ENCODE results near the gene STX16.

The STX16 gene

DNA sequence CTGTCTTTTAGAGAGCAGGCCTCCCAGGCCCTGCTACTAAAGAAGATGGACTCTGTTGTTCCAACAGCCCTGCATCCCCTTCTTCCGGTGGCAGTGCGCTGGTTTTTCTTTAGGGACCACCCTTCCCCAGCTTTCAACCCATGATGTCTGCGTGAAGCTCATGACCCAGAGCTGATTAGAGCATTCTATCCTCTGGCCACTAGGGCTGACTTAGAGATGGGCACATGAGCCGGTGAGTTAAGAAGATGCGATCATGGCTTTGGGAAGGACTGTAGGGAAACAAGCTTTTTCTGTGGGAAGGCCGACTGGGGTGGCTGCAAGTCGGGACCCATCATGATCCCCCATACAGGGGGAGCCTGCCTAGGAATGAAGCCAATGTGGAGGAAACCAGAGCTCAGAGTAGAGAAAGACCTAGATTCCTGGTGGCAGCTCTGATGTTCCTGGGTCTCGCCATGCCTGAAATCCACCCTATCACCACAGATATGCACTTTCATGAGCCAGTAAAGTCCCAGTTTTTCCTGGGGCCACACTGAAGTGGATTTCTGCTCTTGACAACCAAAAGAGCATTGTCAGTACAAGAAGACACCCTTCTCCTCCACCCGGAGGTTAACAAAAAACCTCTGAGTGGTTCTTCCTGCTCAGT lies 29.1 kb upstream of the STX16 start:
- TF ChIP-seq CEBPB (IDR thresholded peaks at IDR 0.05) = no peak

DNA sequence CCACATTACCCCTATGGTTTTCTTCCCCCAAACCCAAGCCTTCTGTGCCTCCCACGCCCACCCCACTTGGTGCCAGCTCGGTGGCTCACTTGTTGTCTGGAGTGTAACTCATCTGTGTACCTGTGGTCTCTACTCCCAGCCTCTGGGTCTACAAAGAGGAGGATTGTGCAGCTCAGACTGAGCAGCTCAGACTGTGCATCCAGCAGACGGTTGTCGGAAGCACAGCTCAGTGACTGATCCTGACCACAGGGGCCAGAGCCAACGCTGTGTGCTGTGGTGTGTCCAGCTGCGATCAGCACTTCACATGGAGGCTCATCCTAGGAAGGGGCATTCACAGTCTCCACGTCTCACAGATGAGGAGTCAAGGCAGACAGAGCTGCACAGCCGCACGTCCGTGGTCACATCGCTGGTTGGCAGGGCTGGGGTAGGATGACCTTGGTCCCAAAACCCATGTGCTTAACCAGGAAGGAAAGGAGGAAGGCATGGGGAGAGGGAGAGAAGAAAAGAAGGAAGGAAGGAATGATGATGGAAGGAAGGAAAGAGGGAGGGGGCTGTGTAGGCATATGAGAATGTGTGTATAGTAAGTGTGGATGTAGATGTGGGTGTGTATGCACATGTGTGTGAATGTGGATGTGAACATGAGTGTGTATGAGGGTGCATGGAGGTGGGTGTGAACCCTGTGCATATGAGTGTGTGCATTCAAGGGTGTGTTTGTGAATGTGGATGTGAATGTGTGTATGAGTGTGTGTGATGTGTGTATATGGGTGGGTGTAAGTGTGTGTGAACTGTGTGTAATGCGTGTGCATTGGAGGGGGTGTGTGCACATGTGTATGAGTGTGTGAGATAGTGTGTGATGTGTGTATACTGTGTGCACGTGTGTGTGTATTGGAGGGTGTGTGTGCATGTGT lies 28.2 kb upstream of the STX16 start:
- TF ChIP-seq USF1 (IDR thresholded peaks at IDR 0.05) (no peak), ZBTB7A (IDR thresholded peaks at IDR 0.05; ENCODE audit: low read depth) (no peak), CREB1 (IDR thresholded peaks at IDR 0.05; ENCODE audit: low read depth) (no peak), YY1 (IDR thresholded peaks at IDR 0.05; ENCODE audit: low read depth) (no peak)
- TF ChIP-seq, protein P1, sequence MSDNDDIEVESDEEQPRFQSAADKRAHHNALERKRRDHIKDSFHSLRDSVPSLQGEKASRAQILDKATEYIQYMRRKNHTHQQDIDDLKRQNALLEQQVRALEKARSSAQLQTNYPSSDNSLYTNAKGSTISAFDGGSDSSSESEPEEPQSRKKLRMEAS (IDR thresholded peaks at IDR 0.05) = no peak

DNA sequence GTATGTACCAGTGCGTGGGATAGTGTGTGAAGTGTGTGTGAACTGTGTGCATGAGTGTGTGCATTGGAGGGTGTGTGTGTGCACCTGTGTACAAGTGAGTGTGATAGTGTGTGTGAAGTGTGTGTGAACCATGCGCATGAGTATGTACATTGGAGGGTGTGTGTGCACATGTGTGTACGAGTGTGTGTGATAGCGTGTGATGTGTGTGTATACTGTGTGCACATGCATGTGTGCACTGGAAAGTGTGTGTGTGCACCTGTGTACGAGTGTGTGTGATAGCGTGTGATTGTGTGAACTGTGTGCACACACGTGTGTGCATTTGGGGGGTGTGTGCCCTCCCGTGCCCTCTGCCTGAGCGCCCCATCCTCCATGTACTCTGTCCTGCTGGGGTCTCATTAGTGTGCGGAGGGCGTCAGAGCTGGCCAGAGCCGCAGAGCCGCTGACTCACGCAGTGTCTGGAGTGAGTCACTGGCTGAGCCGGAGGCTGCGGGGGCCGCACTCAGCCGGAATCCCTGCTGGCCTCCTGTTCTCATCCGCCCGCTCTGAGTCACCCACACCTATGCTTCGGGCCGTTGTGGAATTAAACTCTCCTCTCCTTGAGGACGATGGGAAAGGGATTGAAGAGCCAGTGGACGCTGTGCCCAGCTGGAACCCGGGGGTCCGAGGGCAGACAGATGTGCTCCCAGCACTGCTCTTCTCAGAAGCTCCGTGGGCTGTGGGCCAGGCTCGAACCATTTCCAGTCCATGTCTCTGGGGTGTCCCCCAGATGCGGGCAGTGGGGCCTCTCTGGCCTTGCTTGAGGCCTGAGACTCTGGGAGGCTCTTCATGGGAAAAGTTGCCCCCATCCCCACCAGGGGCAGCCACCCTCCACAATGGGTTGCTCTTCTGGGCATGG lies 27.3 kb upstream of the STX16 start:
- TF ChIP-seq ZBTB7A (IDR thresholded peaks at IDR 0.05; ENCODE audit: low read depth) = peak; percentile 57; the same call in 1 of the 2 replicates
- peak; percentile 84 for TF ChIP-seq EP300 (IDR thresholded peaks at IDR 0.05; ENCODE audit: borderline replicate concordance)
- TF ChIP-seq TEAD4 (IDR thresholded peaks at IDR 0.05) = no peak
- TF ChIP-seq, protein P1 (IDR thresholded peaks at IDR 0.05) = peak; percentile 77
- peak; percentile 52; the same call in 1 of the 2 replicates for TF ChIP-seq NFIC (IDR thresholded peaks at IDR 0.05)
- no peak for TF ChIP-seq YY1 (IDR thresholded peaks at IDR 0.05; ENCODE audit: low read depth)
- no peak for TF ChIP-seq CEBPB (IDR thresholded peaks at IDR 0.05)
- peak; percentile 82 for TF ChIP-seq TCF12 (IDR thresholded peaks at IDR 0.05; ENCODE audit: low read depth)
- peak; percentile 65 for TF ChIP-seq EGR1 (IDR thresholded peaks at IDR 0.05)
- no peak for TF ChIP-seq USF1 (IDR thresholded peaks at IDR 0.05)

- TF ChIP-seq YY1 (IDR thresholded peaks at IDR 0.05; ENCODE audit: low read depth) (no peak), CREB1 (IDR thresholded peaks at IDR 0.05; ENCODE audit: low read depth) (no peak), TAF1 (IDR thresholded peaks at IDR 0.05; ENCODE audit: low read depth) (no peak), ZBTB7A (IDR thresholded peaks at IDR 0.05; ENCODE audit: low read depth) (no peak), TEAD4 (IDR thresholded peaks at IDR 0.05) (no peak), USF1 (IDR thresholded peaks at IDR 0.05) (no peak), FOXM1 (IDR thresholded peaks at IDR 0.05; ENCODE audit: borderline replicate concordance, low read depth) (no peak), EP300 (IDR thresholded peaks at IDR 0.05; ENCODE audit: borderline replicate concordance) (no peak), TCF12 (IDR thresholded peaks at IDR 0.05; ENCODE audit: low read depth) (no peak), CEBPB (IDR thresholded peaks at IDR 0.05) (no peak), REST (IDR thresholded peaks at IDR 0.05; ENCODE audit: low read depth) (no peak), EGR1 (IDR thresholded peaks at IDR 0.05) (no peak), RAD21 (IDR thresholded peaks at IDR 0.05; ENCODE audit: low read depth) (no peak), NFIC (IDR thresholded peaks at IDR 0.05) (no peak)
- TF ChIP-seq, protein P1 (IDR thresholded peaks at IDR 0.05) = no peak
These were observed 26.4 kb upstream of the STX16 start for GRCh38 chr20:58624687-58625086.

DNA sequence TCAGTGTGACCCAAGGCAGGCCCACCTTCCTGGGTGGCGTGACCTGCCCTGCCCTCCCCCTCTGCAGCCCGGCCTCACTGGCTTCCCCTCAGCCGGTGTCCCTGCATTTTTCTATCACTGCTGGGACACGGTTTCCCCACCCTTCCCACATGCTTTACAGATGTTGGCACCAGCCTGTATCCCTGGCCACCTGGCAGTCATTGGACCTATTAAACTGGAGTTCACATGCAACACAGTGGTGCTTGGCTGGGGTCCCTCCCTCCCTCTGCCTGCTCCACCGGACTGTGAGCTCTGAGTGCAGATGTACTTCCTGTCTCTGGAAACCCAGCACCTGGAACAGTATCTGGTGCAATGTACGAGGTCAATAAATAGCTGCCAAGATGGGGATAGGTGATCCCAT lies 25.5 kb upstream of the STX16 start:
- TF ChIP-seq EP300 (IDR thresholded peaks at IDR 0.05; ENCODE audit: borderline replicate concordance) (no peak), RAD21 (IDR thresholded peaks at IDR 0.05; ENCODE audit: low read depth) (no peak), ZBTB7A (IDR thresholded peaks at IDR 0.05; ENCODE audit: low read depth) (no peak), TAF1 (IDR thresholded peaks at IDR 0.05; ENCODE audit: low read depth) (no peak), FOXM1 (IDR thresholded peaks at IDR 0.05; ENCODE audit: borderline replicate concordance, low read depth) (no peak), YY1 (IDR thresholded peaks at IDR 0.05; ENCODE audit: low read depth) (no peak), USF1 (IDR thresholded peaks at IDR 0.05) (no peak), EGR1 (IDR thresholded peaks at IDR 0.05) (no peak), REST (IDR thresholded peaks at IDR 0.05; ENCODE audit: low read depth) (no peak), CEBPB (IDR thresholded peaks at IDR 0.05) (no peak), TEAD4 (IDR thresholded peaks at IDR 0.05) (no peak), TCF12 (IDR thresholded peaks at IDR 0.05; ENCODE audit: low read depth) (no peak), CREB1 (IDR thresholded peaks at IDR 0.05; ENCODE audit: low read depth) (no peak), NFIC (IDR thresholded peaks at IDR 0.05) (no peak)
- TF ChIP-seq, protein P1 (IDR thresholded peaks at IDR 0.05) = no peak
